ENCODE measurements around the gene P2RX2.

P2RX2 gene

GRCh38 chr12:132638541-132639408 lies 20.2 kb downstream of the P2RX2 start:
- DNase-seq (ENCODE audit: low read depth): peak; percentile 60

GRCh38 chr12:132639956-132640520 lies 21.5 kb downstream of the P2RX2 start:
- no peak for DNase-seq (ENCODE audit: low read depth)

GRCh38 chr12:132640936-132641335 lies 22.4 kb downstream of the P2RX2 start:
- DNase-seq (ENCODE audit: low read depth): no peak

DNA sequence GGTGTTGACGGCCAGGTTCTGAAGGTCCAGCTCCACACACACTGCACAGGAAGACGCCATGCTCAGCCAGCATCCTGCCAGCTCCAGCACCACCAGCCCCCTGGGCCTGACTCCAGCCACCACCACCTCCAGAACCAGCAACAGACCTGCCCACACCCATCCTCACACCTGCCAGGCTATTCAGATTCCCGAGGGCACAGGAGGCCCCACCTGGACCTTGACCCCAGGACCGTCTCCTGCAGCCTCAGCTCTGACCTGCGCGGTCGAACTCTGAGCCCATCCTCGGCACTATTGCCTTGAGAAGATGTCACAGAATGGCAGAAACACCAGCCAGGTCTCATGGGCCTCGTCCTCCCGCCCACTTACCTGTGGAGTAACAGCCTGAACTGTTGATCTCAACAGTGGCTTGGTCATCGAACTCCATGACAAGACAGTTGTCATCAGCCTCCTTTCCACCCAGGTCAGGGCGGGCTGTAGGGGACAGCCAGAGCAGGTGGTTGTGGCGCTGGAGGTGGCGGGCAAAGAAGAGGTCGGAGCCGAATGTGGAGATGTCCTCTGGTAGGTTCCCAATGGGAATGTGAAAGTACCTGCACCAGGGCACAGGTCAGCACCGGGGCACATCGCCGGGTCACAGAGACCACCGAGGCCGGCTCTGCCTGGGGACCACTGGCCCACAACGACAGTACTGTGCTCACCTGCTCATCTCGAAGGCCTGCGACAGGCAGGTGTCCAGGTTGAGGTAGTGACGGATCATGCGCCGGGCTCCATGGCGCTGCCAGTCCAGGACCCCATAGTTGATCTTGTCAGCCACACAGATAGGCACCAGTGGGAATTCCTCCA lies 23.5 kb downstream of the P2RX2 start:
- no peak for DNase-seq (ENCODE audit: low read depth)

DNA sequence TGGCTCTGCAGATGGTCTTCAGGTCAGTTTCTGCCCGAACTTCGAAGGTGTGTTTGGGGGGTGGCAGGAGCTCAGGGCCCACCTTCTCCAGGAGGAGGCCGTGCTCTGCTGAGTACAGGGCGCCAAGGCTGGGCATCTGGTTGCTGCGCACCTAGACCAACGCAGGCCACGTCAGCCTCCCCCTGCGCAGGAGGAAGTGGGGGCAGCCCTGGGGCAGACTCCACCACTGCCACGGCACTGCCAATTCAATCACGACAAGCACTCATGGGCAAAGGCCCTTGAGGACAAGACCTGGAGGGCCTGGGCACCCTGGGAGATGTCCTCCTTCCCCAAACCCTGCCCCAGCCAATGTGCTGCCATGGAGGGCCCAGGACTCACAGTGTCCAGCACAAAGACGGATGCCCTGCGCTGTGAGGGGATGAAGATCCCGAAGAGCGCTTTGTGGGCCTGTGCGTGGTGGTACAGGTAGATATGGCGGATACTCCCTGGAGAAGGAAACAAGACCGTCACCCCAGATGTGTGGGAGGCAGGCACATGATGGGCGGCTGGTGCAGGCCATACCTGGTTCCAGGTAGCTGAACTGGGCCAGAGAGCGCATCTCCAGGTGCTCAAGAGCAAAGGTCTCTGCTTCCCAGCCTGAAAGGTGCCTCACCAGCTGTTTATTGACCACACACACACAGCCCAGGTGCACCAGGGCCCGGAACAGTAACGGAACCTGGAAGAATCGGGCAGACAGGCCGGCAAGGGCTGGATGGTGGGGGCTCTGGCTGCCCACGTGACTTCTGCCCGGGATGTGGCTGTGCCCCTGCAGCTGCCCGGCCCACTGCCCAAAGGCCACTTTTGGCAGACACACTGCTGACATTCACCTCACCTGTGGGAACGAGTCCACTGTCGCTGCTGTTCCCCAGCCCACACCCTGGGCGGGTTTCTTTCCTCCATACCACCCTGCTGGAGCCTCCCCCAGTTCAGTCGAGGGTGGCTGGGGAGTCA lies 24.6 kb downstream of the P2RX2 start:
- no peak for DNase-seq (ENCODE audit: low read depth)

GRCh38 chr12:132646850-132647249 lies 28.3 kb downstream of the P2RX2 start:
- no peak for DNase-seq (ENCODE audit: low read depth)

DNA sequence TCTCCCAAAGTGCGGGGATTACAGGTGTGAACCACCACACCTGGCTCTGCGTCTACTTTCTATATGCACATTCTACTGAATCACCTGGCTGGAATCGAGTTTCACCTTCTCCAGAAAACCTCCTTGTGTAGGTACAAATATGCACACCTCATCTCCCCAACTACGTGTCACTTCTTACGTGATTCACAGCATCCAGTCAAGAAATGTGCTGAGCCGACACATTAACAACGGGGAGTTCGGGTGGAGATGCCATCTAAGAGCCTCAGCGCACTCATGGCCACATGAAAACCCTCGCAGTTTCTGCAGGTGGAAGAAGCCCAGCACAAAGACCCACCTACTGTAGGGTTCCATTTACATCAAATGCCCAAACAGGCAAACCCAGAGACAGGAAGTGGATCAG lies 29.3 kb downstream of the P2RX2 start:
- DNase-seq (ENCODE audit: low read depth): no peak

- DNase-seq (ENCODE audit: low read depth): no peak
Observed at GRCh38 chr12:132648616-132649225, 30.1 kb downstream of the P2RX2 start.

- DNase-seq (ENCODE audit: low read depth): no peak
Observed at GRCh38 chr12:132649226-132649945, 30.8 kb downstream of the P2RX2 start.

DNA sequence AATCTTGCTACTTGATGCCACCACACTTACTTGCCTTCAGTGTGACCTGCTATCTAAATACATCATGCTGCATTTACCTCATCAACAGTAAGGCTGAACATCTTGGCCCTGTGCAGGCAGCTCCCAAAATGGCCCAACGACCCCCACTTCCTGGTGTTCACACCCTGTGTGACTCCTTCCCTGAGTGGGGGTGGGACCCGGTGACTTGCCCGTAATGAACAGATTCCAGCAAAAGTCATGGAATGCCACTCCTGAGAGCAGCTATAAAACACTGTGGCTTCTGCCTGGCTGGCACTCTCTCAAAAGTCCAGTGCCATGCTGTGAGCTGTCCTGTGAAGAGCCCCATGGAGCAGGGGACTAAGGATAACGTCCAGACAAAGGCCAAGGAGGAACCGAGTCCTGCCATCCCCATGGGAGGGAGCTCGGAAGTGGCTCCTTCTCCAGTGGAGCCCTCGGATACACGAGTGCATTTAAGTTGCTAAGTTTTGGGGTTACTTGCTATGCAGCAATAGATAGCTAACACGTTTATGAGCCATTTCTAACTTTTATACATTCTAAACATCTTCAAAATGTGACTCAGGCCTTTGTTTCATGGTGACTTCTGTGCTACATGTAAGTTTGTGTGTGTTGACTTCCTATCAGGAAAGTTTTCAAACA lies 33.0 kb downstream of the P2RX2 start:
- no peak for DNase-seq (ENCODE audit: low read depth)

- no peak for DNase-seq (ENCODE audit: low read depth)
Observed at GRCh38 chr12:132653567-132654290, 35.2 kb downstream of the P2RX2 start.

DNA sequence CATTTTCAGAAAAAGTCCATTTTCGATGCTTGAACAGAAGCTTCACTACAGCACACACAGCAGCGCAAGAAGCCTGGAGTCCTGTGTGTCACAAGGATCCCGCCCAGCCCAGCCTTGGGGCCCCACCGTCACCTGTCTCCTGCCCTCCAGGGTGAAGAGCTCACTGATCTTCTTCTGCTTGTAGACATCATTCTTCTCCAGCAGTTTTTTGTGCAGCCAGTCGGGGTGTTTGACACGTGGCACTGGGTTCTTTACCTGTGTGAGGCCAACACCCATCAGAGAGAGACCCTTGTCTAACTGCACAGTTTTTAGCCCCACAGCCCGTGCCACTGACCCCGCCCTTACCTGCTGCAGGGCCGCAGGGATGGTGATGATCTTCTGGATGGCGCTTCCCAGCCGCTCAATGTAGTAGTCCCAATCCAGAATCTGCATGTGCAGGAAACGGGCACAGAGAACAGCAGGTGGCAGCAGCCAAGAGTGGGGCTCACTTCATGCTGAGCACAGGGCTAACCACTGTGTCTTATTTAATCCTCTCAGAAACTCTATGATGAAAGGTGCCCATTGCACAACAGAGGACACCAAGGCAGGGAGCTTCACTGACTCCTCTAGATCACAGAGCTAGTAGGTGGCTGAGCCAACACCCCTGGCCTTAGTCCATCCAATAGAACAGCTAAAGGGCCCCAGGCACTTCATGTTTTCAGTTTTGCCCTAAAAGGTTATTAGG lies 38.6 kb downstream of the P2RX2 start:
- DNase-seq (ENCODE audit: low read depth): no peak

DNA sequence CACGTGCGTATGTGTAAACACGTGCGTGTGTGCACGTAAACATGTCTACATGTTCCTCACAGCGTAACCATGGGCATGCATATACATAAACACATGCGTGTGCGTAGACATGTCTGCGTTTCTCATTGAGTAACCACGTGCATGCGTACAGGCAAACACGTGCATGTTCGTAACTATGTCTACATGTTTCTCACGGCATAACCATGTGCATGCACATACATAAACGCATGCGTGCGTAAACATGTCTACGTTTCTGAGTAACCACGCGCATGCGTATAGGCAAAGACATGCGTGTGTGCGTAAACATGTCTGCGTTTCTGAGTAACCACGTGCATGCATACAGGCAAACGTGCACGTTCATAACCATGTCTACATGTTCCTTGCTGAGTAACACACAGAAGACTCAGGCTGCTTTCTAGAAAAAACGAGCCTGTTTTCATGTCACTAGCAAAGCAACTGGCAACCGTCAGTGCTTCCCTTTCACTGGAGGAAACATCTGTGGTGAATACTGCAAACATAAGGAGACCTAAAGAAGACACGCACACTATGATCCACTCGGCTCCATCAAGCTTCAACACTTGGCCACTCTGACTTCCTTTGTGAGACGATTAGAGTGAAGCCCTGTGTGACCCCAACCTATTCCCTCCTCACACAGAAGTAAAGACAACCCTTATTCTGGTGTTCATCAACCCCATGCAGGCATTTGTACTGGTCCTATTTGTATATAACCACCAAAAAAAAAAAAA lies 39.7 kb downstream of the P2RX2 start:
- DNase-seq (ENCODE audit: low read depth): no peak

DNA sequence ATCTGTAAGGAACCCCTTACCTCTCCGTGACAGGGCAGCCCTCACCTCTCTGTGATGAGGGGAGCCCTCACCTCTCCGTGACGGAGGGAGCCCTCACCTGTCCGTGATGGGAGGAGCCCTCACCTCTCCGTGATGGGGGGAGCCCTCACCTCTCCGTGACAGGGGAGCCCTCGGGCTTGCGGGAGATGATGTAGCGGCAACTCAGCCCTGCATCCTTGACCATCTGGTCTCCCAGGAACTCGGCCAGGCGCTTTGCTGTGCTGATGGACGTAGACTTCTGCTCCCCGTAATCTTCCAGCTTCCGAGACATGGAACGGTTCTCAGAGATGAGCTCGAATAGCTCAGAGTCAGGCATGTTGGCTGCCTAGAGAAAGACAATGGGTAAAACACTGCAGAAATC lies 40.6 kb downstream of the P2RX2 start:
- DNase-seq (ENCODE audit: low read depth): no peak

DNA sequence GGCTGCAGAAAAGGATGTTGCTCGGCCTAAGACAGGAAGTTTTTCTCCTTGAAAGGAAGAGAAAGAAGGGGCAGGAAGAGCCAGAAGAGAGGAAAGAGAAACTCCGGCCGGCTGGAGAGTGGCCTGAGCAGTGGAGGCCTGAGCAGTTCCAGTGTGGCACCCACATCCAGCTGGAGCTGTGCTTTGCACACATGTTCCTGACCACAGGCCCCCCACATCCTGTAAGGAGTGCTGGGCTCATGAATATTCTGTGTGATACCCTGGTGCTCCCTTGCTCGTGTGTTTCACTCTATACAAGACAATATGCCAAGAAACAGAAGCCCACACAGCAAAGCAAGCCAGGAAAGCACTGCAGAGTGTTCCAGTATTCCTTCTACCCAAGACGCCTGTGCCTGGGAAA lies 41.5 kb downstream of the P2RX2 start:
- no peak for DNase-seq (ENCODE audit: low read depth)

DNA sequence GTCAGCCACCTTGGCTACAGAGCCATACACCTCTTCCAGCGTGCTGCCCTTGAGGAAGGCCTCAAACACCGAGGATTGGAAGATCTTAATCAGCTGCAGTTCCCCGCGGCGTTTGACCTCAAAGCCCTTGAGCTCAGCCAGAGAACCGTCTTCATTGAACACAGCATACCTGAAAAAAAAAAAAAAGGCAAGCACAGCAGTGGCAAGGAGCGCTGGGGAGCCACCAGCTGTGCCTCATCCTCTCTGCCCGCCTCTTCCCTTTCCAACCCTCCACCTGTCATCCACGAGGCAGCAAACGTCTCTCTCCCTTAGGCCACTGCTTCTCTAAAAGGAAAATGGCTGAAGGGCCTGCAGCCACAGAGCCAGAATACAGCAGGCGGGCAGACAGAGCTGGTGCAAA lies 42.4 kb downstream of the P2RX2 start:
- DNase-seq (ENCODE audit: low read depth): no peak

DNA sequence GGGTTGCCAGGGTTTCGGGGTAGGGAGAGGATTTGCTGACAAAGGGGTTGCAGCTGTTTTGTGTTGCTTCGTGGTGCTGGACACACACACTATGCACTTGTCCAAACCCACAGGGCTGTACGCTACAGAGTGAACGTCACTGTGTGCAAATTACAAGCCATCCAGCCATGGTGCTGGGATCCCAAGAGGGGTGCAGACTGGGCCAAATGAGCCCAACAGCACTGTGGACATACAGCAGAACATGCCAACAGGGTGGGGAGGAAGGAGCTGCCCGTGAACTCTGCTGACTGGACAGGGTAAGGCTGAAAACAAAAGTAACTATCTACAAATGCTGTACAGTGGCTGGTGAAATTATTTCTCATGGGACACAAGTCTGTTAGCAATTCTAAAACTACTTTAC lies 43.4 kb downstream of the P2RX2 start:
- no peak for DNase-seq (ENCODE audit: low read depth)
